Spinal cord (tissue), 10 donors: ENCODE measurements around the gene SNIP1. TPM values are rescaled to one million over a fixed set of nuclear protein-coding genes. Genes with fewer than 3 reads are reported as not detected.
"Not testable (repeated sequence)": the region's sequence is repeated elsewhere in the genome, so short reads cannot be mapped to it uniquely, and the experiment has no call there.

Experiments used
- DNase-seq, 6 donors: peaks; one replicate each; pipeline versions ENCODE4 v3.0.0 to v3.0.0-alpha.2; 2013 to 2015; ENCODE audit warnings: low spot score in 6 of 6, low read depth in 4 of 6
- H3K27ac ChIP-seq: one replicate; pipeline ENCODE4 v1.5.1; 2013; ENCODE audit warnings: low read depth, low read length, control low read depth
- H3K27me3 ChIP-seq: one replicate; pipeline ENCODE4 v1.6.1; 2013; ENCODE audit warnings: low read length; ENCODE audit not compliant: control insufficient read depth, insufficient read depth
- H3K36me3 ChIP-seq: one replicate; pipeline ENCODE4 v1.6.1; 2013; ENCODE audit warnings: low read length; ENCODE audit not compliant: control insufficient read depth, insufficient read depth
- H3K4me1 ChIP-seq: one replicate; pipeline ENCODE4 v1.6.1; 2013; ENCODE audit warnings: low read length; ENCODE audit not compliant: control insufficient read depth, insufficient read depth
- H3K4me3 ChIP-seq: one replicate; pipeline ENCODE4 v1.5.1; 2013; ENCODE audit warnings: low read depth, low read length, control low read depth
- H3K9me3 ChIP-seq: one replicate; pipeline ENCODE4 v1.6.1; 2013; ENCODE audit warnings: low read length; ENCODE audit not compliant: control insufficient read depth, insufficient read depth
- WGBS: methylation state at CpG from one replicate; pipeline ENCODE4 v1.1.5; 2013; ENCODE audit warnings: missing lambda C conversion rate; ENCODE audit not compliant: insufficient coverage; 5-methylcytosine and 5-hydroxymethylcytosine counted together
- polyA plus RNA-seq, 2 donors: library from polyadenylated mRNA; unstranded; fragments of 120-200 nt; gene quantifications; one replicate each; pipeline ENCODE4 v1.2.1, GENCODE V29; 2013; ENCODE audit not compliant: insufficient read length in 2 of 2
- total RNA-seq, 2 donors: library from RNA; depleted of rRNA in 1 of 2; stranded (reverse); fragments of 120-200 nt in 1 of 2; fragments of >200 nt in 1 of 2; gene quantifications; one replicate each; pipeline versions ENCODE4 v1.2.3 to v1.2.4, GENCODE V29; 2013 to 2014
- donor health status: healthy.

Gene SNIP1
- total and polyA plus RNA-seq, 4 donors, result 9.5 to 14.7 (median 12.1) TPM

- Histone ChIP-seq H3K4me1 (peaks cover 6% of the 10 kb centered on the region), H3K27ac (peak overlapping the region; percentile 88), H3K27me3 (no peaks in the 10 kb centered on the region), H3K36me3 (peaks cover 4% of the 10 kb centered on the region), H3K4me3 (peak overlapping the region; percentile 69), H3K9me3 (no peaks in the 10 kb centered on the region)
- peak in 1 of 6 donors; percentile 5 for DNase-seq
- 67% methylated on average over 4 of the region's 18 CpGs for WGBS
These were observed 38.7 kb downstream of the SNIP1 start for GRCh38 chr1:37515185-37516034.

GRCh38 chr1:37514350-37515184 is 39.5 kb downstream of the SNIP1 start, which contains the start of gene MEAF6:
Gene MEAF6 (minus strand): TSS chr1:37514766. CDS start chr1:37514746, 20 bp downstream.
- peaks cover 6% of the 10 kb centered on the region for H3K4me1 ChIP-seq
- no peaks in the 10 kb centered on the region for H3K27me3 ChIP-seq
- no peaks in the 10 kb centered on the region for H3K9me3 ChIP-seq
- H3K4me3 ChIP-seq, result peak within 1 kb of the TSS; percentile 69
- WGBS, result under 1% methylated on average over 98 of the region's 100 CpGs
- peaks cover 9% of the 10 kb centered on the region for H3K36me3 ChIP-seq
- peak within 1 kb of the TSS; percentile 88 for H3K27ac ChIP-seq
- peak; percentile 65 to 95 (median 80) for DNase-seq

- H3K27me3 ChIP-seq, result no peaks in the 10 kb centered on the region
- peak in 4 of 6 donors; percentile 15 to 81 (median 26) for DNase-seq
- WGBS, result under 1% methylated on average over 19 of the region's 26 CpGs
- peak overlapping the region; percentile 69 for H3K4me3 ChIP-seq
- H3K9me3 ChIP-seq, result no peaks in the 10 kb centered on the region
- H3K4me1 ChIP-seq, result peaks cover 6% of the 10 kb centered on the region
- H3K36me3 ChIP-seq, result peaks cover 11% of the 10 kb centered on the region
- no peak overlapping the region for H3K27ac ChIP-seq
These were observed 40.2 kb downstream of the SNIP1 start for GRCh38 chr1:37513795-37514349.

DNA sequence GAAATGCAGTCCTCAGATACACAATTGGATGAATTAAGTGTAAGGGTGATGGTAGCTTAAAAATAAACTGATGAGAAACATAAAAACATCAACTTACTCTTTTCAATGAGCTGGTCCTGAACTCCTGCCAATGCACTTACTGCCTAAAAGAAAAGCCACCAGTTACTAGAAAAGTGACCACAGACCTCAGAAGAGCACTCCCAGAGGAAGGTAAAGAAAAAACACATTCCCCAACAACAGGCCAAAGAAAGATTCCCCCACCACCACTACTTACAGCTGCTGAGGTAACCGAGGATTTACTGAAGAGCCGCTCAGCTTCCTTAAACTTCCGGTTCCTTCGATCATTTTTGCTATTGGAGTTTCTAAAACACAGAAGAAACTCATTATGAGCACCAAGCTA is 44.9 kb downstream of the SNIP1 start:
- Histone ChIP-seq H3K36me3 (peaks cover 44% of the 10 kb centered on the region), H3K4me1 (peaks cover 6% of the 10 kb centered on the region), H3K9me3 (no peaks in the 10 kb centered on the region), H3K4me3 (no peak overlapping the region), H3K27ac (no peak overlapping the region), H3K27me3 (no peaks in the 10 kb centered on the region)
- DNase-seq, result peak in 1 of 6 donors; percentile 16
- 80% methylated on average over 4 of the region's 4 CpGs for WGBS

DNA sequence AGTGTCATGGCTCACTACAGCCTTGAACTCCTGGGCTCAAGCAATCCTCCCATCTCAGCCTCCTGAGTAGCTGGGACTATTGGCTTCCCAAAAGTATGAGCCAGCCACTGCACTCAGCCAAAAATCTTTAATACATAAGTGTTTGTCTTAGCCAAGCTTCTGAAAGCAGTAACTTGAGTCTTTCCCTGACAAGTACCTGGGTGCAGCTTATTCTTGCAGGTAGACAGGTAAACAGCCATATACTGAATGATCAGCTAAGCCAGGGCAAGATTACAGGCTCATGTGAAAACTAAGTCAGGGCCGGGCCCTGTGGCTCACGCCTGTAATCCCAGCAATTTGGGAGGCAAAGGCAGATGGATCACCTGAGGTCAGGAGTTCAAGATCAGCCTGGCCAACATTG is 47.4 kb downstream of the SNIP1 start:
- Histone ChIP-seq H3K4me1 (no peaks in the 10 kb centered on the region), H3K27ac (no peak overlapping the region), H3K27me3 (no peaks in the 10 kb centered on the region), H3K36me3 (peaks cover 57% of the 10 kb centered on the region), H3K9me3 (no peaks in the 10 kb centered on the region), H3K4me3 (no peak overlapping the region)
- no peak for DNase-seq
- 96% methylated on average over 2 of the region's 2 CpGs for WGBS

- not testable (repeated sequence) for H3K27ac ChIP-seq, H3K4me1 ChIP-seq, DNase-seq, H3K4me3 ChIP-seq, H3K27me3 ChIP-seq, H3K9me3 ChIP-seq
- H3K36me3 ChIP-seq, result peaks cover 56% of the 10 kb centered on the region
- WGBS, result no CpG with 5 or more reads among the region's 2 CpGs
These were observed 51.3 kb downstream of the SNIP1 start for GRCh38 chr1:37502791-37503190.

GRCh38 chr1:37502104-37502503 is 52.0 kb downstream of the SNIP1 start:
- Histone ChIP-seq H3K36me3 (peaks cover 53% of the 10 kb centered on the region), H3K4me3 (no peak overlapping the region), H3K27me3 (no peaks in the 10 kb centered on the region), H3K9me3 (no peaks in the 10 kb centered on the region), H3K27ac (no peak overlapping the region), H3K4me1 (no peaks in the 10 kb centered on the region)
- DNase-seq, result no peak

DNA sequence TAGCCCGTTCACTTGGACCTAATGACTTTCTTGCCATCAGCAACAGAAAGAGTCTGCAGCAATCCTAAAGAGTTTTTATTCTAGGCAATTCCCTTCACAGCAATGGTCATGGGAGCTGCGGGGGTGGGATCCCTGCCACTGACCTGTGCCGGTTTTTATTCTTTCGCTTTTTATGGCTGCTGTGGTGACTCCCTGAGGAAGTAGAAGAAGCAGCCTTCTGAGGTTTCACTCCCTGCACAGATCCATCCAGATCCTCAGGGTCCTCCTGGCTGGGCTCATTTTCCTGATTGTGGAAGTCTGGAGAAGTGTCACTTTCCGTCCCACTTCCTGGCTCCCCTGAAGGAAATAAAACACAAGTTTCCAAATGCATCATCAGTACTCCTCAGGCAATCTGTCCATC is 52.4 kb downstream of the SNIP1 start:
- Histone ChIP-seq H3K9me3 (no peaks in the 10 kb centered on the region), H3K27ac (no peak overlapping the region), H3K4me3 (no peak overlapping the region), H3K36me3 (peaks cover 50% of the 10 kb centered on the region), H3K27me3 (no peaks in the 10 kb centered on the region), H3K4me1 (no peaks in the 10 kb centered on the region)
- WGBS, result 64% methylated on average over 4 of the region's 5 CpGs
- DNase-seq, result no peak

GRCh38 chr1:37498872-37499617 is 55.0 kb downstream of the SNIP1 start:
- Histone ChIP-seq H3K4me3 (no peak overlapping the region), H3K27ac (no peak overlapping the region), H3K36me3 (peaks cover 38% of the 10 kb centered on the region), H3K9me3 (no peaks in the 10 kb centered on the region), H3K4me1 (no peaks in the 10 kb centered on the region), H3K27me3 (no peaks in the 10 kb centered on the region)
- WGBS, result no CpG with 5 or more reads among the region's 4 CpGs
- peak in 2 of 6 donors; percentile 60 to 66 for DNase-seq
